Measurements from ENCODE around the gene OSBPL5. TPM values are rescaled to one million over a fixed set of nuclear protein-coding genes. Genes with fewer than 3 reads are reported as not detected.
"Not testable (repeated sequence)": the region's sequence is repeated elsewhere in the genome, so short reads cannot be mapped to it uniquely, and the experiment has no call there.

The OSBPL5 gene
- total RNA-seq, 3 donors from 2014 or later (not counting 1 experiment from before 2014, with no cell fraction given): 375 to 522 (median 377) TPM

GRCh38 chr11:3169255-3170043, 4.3 kb upstream of the OSBPL5 start:
- H3K27ac ChIP-seq (ENCODE audit: low read length): no peak overlapping the region

GRCh38 chr11:3168742-3169254, 3.7 kb upstream of the OSBPL5 start:
- not testable (repeated sequence) for H3K4me3 ChIP-seq (ENCODE audit: low read length); H3K36me3 Mint-ChIP-seq; H3K27ac Mint-ChIP-seq

More at GRCh38 chr11:3169255-3170043, 4.3 kb upstream of the OSBPL5 start:
- H3K4me3 Mint-ChIP-seq: peak overlapping the region; percentile 70
- peaks cover 29% of the 10 kb centered on the region for H3K4me1 ChIP-seq (ENCODE audit: control insufficient read depth, insufficient read depth, low read length)
- H3K4me3 ChIP-seq (ENCODE audit: low read length): no peak overlapping the region
- peak in 1 of 3 donors; percentile 15 for ATAC-seq
- no peaks in the 10 kb centered on the region for H3K9me3 Mint-ChIP-seq
- 11% methylated on average over 31 of the region's 31 CpGs for whole genome bisulfite sequencing (ENCODE audit: insufficient coverage)
- peak overlapping the region in 1 of 2 donors; percentile 38 for H3K27ac Mint-ChIP-seq
- H3K27me3 ChIP-seq (ENCODE audit: control insufficient read depth, insufficient read depth, low read length): peaks cover 9% of the 10 kb centered on the region
- intact Hi-C loops (cut with micrococcal nuclease): loop anchor here (5.0 kb wide), 1 partner anchor 38 kb away; no protein-coding TSS in a partner anchor
- TF ChIP-seq CTCF (IDR thresholded peaks at IDR 0.05): no peak
- no peaks in the 10 kb centered on the region for H3K36me3 Mint-ChIP-seq
- no peaks in the 10 kb centered on the region for H3K9me3 ChIP-seq (ENCODE audit: control insufficient read depth, insufficient read depth, low read length)
- peaks cover 0 to 14% of the 10 kb centered on the region in 2 donors for H3K27me3 Mint-ChIP-seq (ENCODE audit: low read depth in 2 of 2)
- DNase-seq: peak in 1 of 2 donors; percentile 26
- no peaks in the 10 kb centered on the region for H3K36me3 ChIP-seq (ENCODE audit: control insufficient read depth, insufficient read depth, low read length)
- H3K4me1 Mint-ChIP-seq: peaks cover 11 to 21% of the 10 kb centered on the region in 2 donors

GRCh38 chr11:3167143-3168119, 2.3 kb upstream of the OSBPL5 start:
- Mint-ChIP-seq H3K27me3 (ENCODE audit: low read depth in 2 of 2) (peaks cover 0 to 14% of the 10 kb centered on the region in 2 donors), H3K4me1 (peaks cover 25 to 38% of the 10 kb centered on the region in 2 donors), H3K36me3 (no peaks in the 10 kb centered on the region), H3K4me3 (no peak overlapping the region), H3K9me3 (no peaks in the 10 kb centered on the region), H3K27ac (no peak overlapping the region)
- peaks cover 49% of the 10 kb centered on the region for H3K4me1 ChIP-seq (ENCODE audit: control insufficient read depth, insufficient read depth, low read length)
- no peak for DNase-seq
- intact Hi-C loops (cut with micrococcal nuclease): loop anchor here (5.0 kb wide), 1 partner anchor 40 kb away; no protein-coding TSS in a partner anchor
- H3K36me3 ChIP-seq (ENCODE audit: control insufficient read depth, insufficient read depth, low read length): peaks cover 3% of the 10 kb centered on the region
- TF ChIP-seq CTCF (IDR thresholded peaks at IDR 0.05): no peak
- H3K9me3 ChIP-seq (ENCODE audit: control insufficient read depth, insufficient read depth, low read length): no peaks in the 10 kb centered on the region
- H3K4me3 ChIP-seq (ENCODE audit: low read length): no peak overlapping the region
- H3K27me3 ChIP-seq (ENCODE audit: control insufficient read depth, insufficient read depth, low read length): peaks cover 9% of the 10 kb centered on the region
- 85% methylated on average over 20 of the region's 20 CpGs for WGBS (ENCODE audit: insufficient coverage)
- no peak overlapping the region for H3K27ac ChIP-seq (ENCODE audit: low read length)
- no peak for ATAC-seq

More at GRCh38 chr11:3168742-3169254, 3.7 kb upstream of the OSBPL5 start:
- DNase-seq; H3K27ac ChIP-seq (ENCODE audit: low read length); H3K36me3 ChIP-seq (ENCODE audit: control insufficient read depth, insufficient read depth, low read length); H3K9me3 Mint-ChIP-seq; H3K27me3 ChIP-seq (ENCODE audit: control insufficient read depth, insufficient read depth, low read length); H3K9me3 ChIP-seq (ENCODE audit: control insufficient read depth, insufficient read depth, low read length); ATAC-seq: not testable (repeated sequence)
- Mint-ChIP-seq H3K4me1 (peaks cover 13 to 24% of the 10 kb centered on the region in 2 donors), H3K4me3 (peak overlapping the region; percentile 35), H3K27me3 (ENCODE audit: low read depth in 2 of 2) (peaks cover 0 to 14% of the 10 kb centered on the region in 2 donors)
- 75% methylated on average over 17 of the region's 17 CpGs for WGBS (ENCODE audit: insufficient coverage)
- intact Hi-C loops (cut with micrococcal nuclease): loop anchor here (5.0 kb wide), 1 partner anchor 39 kb away; no protein-coding TSS in a partner anchor
- peaks cover 35% of the 10 kb centered on the region for H3K4me1 ChIP-seq (ENCODE audit: control insufficient read depth, insufficient read depth, low read length)
